GM19043 (cell line): ENCODE measurements around the gene PACS1.
"Not testable (repeated sequence)": the region's sequence is repeated elsewhere in the genome, so short reads cannot be mapped to it uniquely, and the experiment has no call there.

ENCODE experiments used
- ATAC-seq: cut with Tn5 transposase; IDR thresholded peaks from one replicate; pipeline ENCODE4 v1.9.1; 2021; ENCODE audit warnings: low read depth; ENCODE audit not compliant: unreplicated experiment

The PACS1 gene

GRCh38 chr11:66239998-66240780 is 170.1 kb downstream of the PACS1 start:
- ATAC-seq = no peak

- ATAC-seq = no peak
These were observed 170.7 kb downstream of the PACS1 start for GRCh38 chr11:66240781-66241136.

- no peak for ATAC-seq
These were observed 172.2 kb downstream of the PACS1 start for GRCh38 chr11:66242095-66242765.

GRCh38 chr11:66243782-66244535 is 173.9 kb downstream of the PACS1 start:
- ATAC-seq = no peak

GRCh38 chr11:66247295-66247694 is 177.2 kb downstream of the PACS1 start:
- no peak for ATAC-seq

- ATAC-seq = no peak
These were observed 177.7 kb downstream of the PACS1 start for GRCh38 chr11:66247801-66248200.

GRCh38 chr11:66248903-66249302 is 178.8 kb downstream of the PACS1 start:
- no peak for ATAC-seq

GRCh38 chr11:66251809-66252208 is 181.7 kb downstream of the PACS1 start:
- ATAC-seq = no peak

- not testable (repeated sequence) for ATAC-seq
These were observed 183.0 kb downstream of the PACS1 start for GRCh38 chr11:66253081-66253480.

GRCh38 chr11:66258473-66258893 is 188.4 kb downstream of the PACS1 start:
- no peak for ATAC-seq

- no peak for ATAC-seq
These were observed 189.2 kb downstream of the PACS1 start for GRCh38 chr11:66259225-66259624.

GRCh38 chr11:66259956-66260355 is 189.9 kb downstream of the PACS1 start:
- no peak for ATAC-seq

GRCh38 chr11:66261578-66261977 is 191.5 kb downstream of the PACS1 start:
- no peak for ATAC-seq

- no peak for ATAC-seq
These were observed 192.1 kb downstream of the PACS1 start for GRCh38 chr11:66262191-66262590.

GRCh38 chr11:66262696-66263095 is 192.6 kb downstream of the PACS1 start:
- ATAC-seq = no peak

- no peak for ATAC-seq
These were observed 193.2 kb downstream of the PACS1 start for GRCh38 chr11:66263231-66263630.

GRCh38 chr11:66263785-66264184 is 193.7 kb downstream of the PACS1 start:
- no peak for ATAC-seq

- no peak for ATAC-seq
These were observed 194.3 kb downstream of the PACS1 start for GRCh38 chr11:66264383-66264782.

- ATAC-seq = no peak
These were observed 194.8 kb downstream of the PACS1 start for GRCh38 chr11:66264914-66265313.

GRCh38 chr11:66265531-66266377 is 195.7 kb downstream of the PACS1 start:
- no peak for ATAC-seq
